Panc1 (cell line): Measurements from ENCODE around the gene GOSR1. TPM values are rescaled to one million over a fixed set of nuclear protein-coding genes. Genes with fewer than 3 reads are reported as not detected.
"Not testable (repeated sequence)": the region's sequence is repeated elsewhere in the genome, so short reads cannot be mapped to it uniquely, and the experiment has no call there.

Experiments used
- ATAC-seq: fragments of 200-7000 bp; cut with Tn5 transposase; 2 replicates; pipeline ENCODE4 v1.9.1; 2020; ENCODE audit warnings: mild to moderate bottlenecking, moderate library complexity
- BruUV-seq: library from RNA; stranded (reverse); fragments of 400-500 nt; replicated peaks from 2 replicates; lab custom pipeline; 2021; lab: Mats Ljungman, UMichigan
- CTCF ChIA-PET: fragments of 300-600 bp; sonication (Branson Sonifier 250); formaldehyde crosslinking; loops from one replicate; lab custom pipeline; 2022; ENCODE audit warnings: antibody characterized with exemption; lab: Charles Lee
- POLR2A ChIA-PET: fragments of 300-600 bp; sonication (Branson Sonifier 250); formaldehyde crosslinking; loops from one replicate; lab custom pipeline; 2022; ENCODE audit warnings: antibody characterized with exemption; lab: Charles Lee
- DNase-seq: peaks from one replicate; pipeline ENCODE4 v3.0.0-alpha.2; 2010; ENCODE audit warnings: low read depth, low spot score
- H3K27ac ChIP-seq: 2 replicates; pipeline ENCODE4 v1.5.1; 2011; ENCODE audit warnings: mild to moderate bottlenecking, low read length, inconsistent platforms
- H3K27me3 ChIP-seq: fragments of 200-500 bp; sonication (Bioruptor generic); 2 replicates; pipeline ENCODE4 v1.6.0; 2014; ENCODE audit warnings: low read length, inconsistent platforms; ENCODE audit not compliant: control insufficient read depth, insufficient read depth
- H3K36me3 ChIP-seq: fragments of 200-500 bp; sonication (Bioruptor generic); 2 replicates; pipeline ENCODE4 v1.5.1; 2014; ENCODE audit warnings: inconsistent platforms, mild to moderate bottlenecking, low read length, moderate library complexity; ENCODE audit not compliant: control insufficient read depth, insufficient read depth
- H3K4me1 ChIP-seq: 2 replicates; pipeline ENCODE4 v1.5.1; 2011; ENCODE audit warnings: inconsistent platforms, mild to moderate bottlenecking, low read length, moderate library complexity; ENCODE audit not compliant: control insufficient read depth, insufficient read depth
- H3K4me3 ChIP-seq, 2 experiments: 2 replicates each; pipeline ENCODE4 v1.5.1; 2011 to 2012; ENCODE audit warnings: low read depth in 2 of 2, low read length in 2 of 2, mild to moderate bottlenecking in 2 of 2, inconsistent platforms in 1 of 2, moderate library complexity in 1 of 2
- H3K9me3 ChIP-seq: fragments of 200-500 bp; sonication (Bioruptor generic); 2 replicates; pipeline ENCODE4 v1.5.1; 2014; ENCODE audit warnings: low read depth, mild to moderate bottlenecking, inconsistent platforms, low read length, moderate library complexity; ENCODE audit not compliant: control insufficient read depth, insufficient read depth
- CTCF ChIP-seq: fragments of 450-650 bp; IDR thresholded peaks from 2 replicates; pipeline ENCODE4 v1.5.1; 2017; ENCODE audit warnings: mild to moderate bottlenecking
- POLR2AphosphoS5 ChIP-seq: IDR thresholded peaks from 2 replicates; pipeline ENCODE4 v1.6.1; 2012; ENCODE audit warnings: mild to moderate bottlenecking, low read depth, low read length, moderate library complexity
- REST ChIP-seq, 2 experiments: IDR thresholded peaks; 2 replicates each; pipeline ENCODE4 v1.6.1; 2011 to 2012; ENCODE audit warnings: low read depth in 2 of 2, control low read depth in 1 of 2, low read length in 1 of 2, mild to moderate bottlenecking in 1 of 2, moderate library complexity in 1 of 2; ENCODE audit not compliant: insufficient read depth in 1 of 2
- SIN3A ChIP-seq: IDR thresholded peaks from 2 replicates; pipeline ENCODE4 v1.6.1; 2012; ENCODE audit warnings: low read depth, mild to moderate bottlenecking, low read length, moderate library complexity, borderline replicate concordance; ENCODE audit not compliant: insufficient read depth
- TCF7L2 ChIP-seq: IDR thresholded peaks from 2 replicates; pipeline ENCODE4 v1.6.1; 2011; ENCODE audit warnings: mild to moderate bottlenecking, low read depth, low read length, inconsistent platforms
- in situ Hi-C: cut with HindIII; loops from 2 replicates; pipeline ENCODE4 v1.10.0; 2016; ENCODE audit warnings: low sequenced_read_pairs, low pct_unique_long_range_greater_than_20kb
- intact Hi-C: fragments of 100-400 bp; cut with micrococcal nuclease; formaldehyde crosslinking; loops from one replicate; pipeline ENCODE4 v1.10.0; 2022; ENCODE audit not compliant: unreplicated experiment
- total RNA-seq: library from RNA; stranded (reverse); gene quantifications from one replicate; pipeline ENCODE4 v1.2.1, GENCODE V29; 2021; ENCODE audit not compliant: unreplicated experiment

The GOSR1 gene
- total RNA-seq, 1 experiment from 2014 or later, result 68.0 TPM

GRCh38 chr17:30551996-30552339, 74.8 kb downstream of the GOSR1 start:
- Histone ChIP-seq H3K27ac (no peak overlapping the region), H3K27me3 (no peaks in the 10 kb centered on the region), H3K4me3 (no peak overlapping the region), H3K4me1 (no peaks in the 10 kb centered on the region), H3K9me3 (no peaks in the 10 kb centered on the region), H3K36me3 (no peaks in the 10 kb centered on the region)
- in situ Hi-C loops (no loop called here), intact Hi-C loops (no loop called here)
- no TSS peak for BruUV-seq
- ChIA-PET POLR2A (no interaction called here), CTCF (interaction anchor here (0.6 kb wide), 2 partner anchors 37 to 47 kb away, joined by 3 to 4 read pairs; no protein-coding TSS in a partner anchor)
- DNase-seq (no peak), ATAC-seq (no peak)
- TF ChIP-seq POLR2AphosphoS5 (no peak), TCF7L2 (no peak), SIN3A (no peak), CTCF (no peak), REST (IDR thresholded peaks at IDR 0.05; ENCODE audit: insufficient read depth in 1 of 2, low read depth in 2 of 2, low read length in 1 of 2) (no peak)

GRCh38 chr17:30552994-30553566, 75.9 kb downstream of the GOSR1 start:
- TF ChIP-seq POLR2AphosphoS5, result no peak
- TF ChIP-seq TCF7L2, result no peak
- TF ChIP-seq CTCF, result no peak
- no peak for TF ChIP-seq REST (IDR thresholded peaks at IDR 0.05; ENCODE audit: insufficient read depth in 1 of 2, low read depth in 2 of 2, low read length in 1 of 2)
- H3K4me1 ChIP-seq, result no peaks in the 10 kb centered on the region
- ChIA-PET CTCF (no interaction called here), POLR2A (no interaction called here)
- no peaks in the 10 kb centered on the region for H3K9me3 ChIP-seq
- no peak for ATAC-seq
- in situ Hi-C loops (no loop called here), intact Hi-C loops (no loop called here)
- H3K27ac ChIP-seq, result no peak overlapping the region
- no peak for DNase-seq
- no TSS peak for BruUV-seq
- no peaks in the 10 kb centered on the region for H3K36me3 ChIP-seq
- no peak overlapping the region for H3K4me3 ChIP-seq
- no peaks in the 10 kb centered on the region for H3K27me3 ChIP-seq

- ATAC-seq, POLR2A ChIA-PET, H3K36me3 ChIP-seq, H3K4me1 ChIP-seq, H3K9me3 ChIP-seq, BruUV-seq, H3K27me3 ChIP-seq, intact Hi-C loops, H3K4me3 ChIP-seq, H3K27ac ChIP-seq, DNase-seq, in situ Hi-C loops: not testable (repeated sequence)
- CTCF ChIA-PET, result interaction anchor here (0.7 kb wide), 1 partner anchor 47 kb away, joined by 10 read pairs; no protein-coding TSS in a partner anchor
Observed at GRCh38 chr17:30553823-30554440, 76.7 kb downstream of the GOSR1 start.
